ENCODE results near the gene MANBA.

DNA sequence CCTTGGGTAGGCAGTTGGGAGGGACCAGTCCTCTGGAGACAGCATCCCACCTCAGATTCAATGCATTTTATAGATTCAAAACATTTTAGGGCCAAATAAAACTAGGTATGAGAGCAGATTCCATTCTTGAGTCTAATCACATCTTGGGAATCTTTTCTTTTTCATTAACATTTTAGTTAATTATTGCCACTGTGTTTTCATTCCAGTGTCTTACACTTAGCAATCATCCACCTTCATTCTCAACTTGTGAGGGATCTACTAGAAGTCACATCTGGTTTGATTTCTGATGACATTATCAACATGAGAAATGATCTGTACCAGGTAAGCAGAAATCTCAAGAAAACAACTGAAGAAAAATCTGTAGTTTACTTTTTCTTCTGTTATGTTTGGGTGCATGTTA is 160.1 kb downstream of the MANBA start:
- TF ChIP-seq MAFK (IDR thresholded peaks at IDR 0.05; ENCODE audit: low read depth, low read length) (no peak), POLR2A (IDR thresholded peaks at IDR 0.05; ENCODE audit: low read depth, low read length) (no peak), CHD1 (IDR thresholded peaks at IDR 0.05; ENCODE audit: low read depth, low read length) (no peak), CEBPB (IDR thresholded peaks at IDR 0.05; ENCODE audit: low read depth, low read length) (no peak)
- TF ChIP-seq, protein P1, sequence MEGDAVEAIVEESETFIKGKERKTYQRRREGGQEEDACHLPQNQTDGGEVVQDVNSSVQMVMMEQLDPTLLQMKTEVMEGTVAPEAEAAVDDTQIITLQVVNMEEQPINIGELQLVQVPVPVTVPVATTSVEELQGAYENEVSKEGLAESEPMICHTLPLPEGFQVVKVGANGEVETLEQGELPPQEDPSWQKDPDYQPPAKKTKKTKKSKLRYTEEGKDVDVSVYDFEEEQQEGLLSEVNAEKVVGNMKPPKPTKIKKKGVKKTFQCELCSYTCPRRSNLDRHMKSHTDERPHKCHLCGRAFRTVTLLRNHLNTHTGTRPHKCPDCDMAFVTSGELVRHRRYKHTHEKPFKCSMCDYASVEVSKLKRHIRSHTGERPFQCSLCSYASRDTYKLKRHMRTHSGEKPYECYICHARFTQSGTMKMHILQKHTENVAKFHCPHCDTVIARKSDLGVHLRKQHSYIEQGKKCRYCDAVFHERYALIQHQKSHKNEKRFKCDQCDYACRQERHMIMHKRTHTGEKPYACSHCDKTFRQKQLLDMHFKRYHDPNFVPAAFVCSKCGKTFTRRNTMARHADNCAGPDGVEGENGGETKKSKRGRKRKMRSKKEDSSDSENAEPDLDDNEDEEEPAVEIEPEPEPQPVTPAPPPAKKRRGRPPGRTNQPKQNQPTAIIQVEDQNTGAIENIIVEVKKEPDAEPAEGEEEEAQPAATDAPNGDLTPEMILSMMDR (conservative IDR thresholded peaks at IDR 0.05; ENCODE audit: low read depth, low read length), result no peak
- TF ChIP-seq, protein P2, sequence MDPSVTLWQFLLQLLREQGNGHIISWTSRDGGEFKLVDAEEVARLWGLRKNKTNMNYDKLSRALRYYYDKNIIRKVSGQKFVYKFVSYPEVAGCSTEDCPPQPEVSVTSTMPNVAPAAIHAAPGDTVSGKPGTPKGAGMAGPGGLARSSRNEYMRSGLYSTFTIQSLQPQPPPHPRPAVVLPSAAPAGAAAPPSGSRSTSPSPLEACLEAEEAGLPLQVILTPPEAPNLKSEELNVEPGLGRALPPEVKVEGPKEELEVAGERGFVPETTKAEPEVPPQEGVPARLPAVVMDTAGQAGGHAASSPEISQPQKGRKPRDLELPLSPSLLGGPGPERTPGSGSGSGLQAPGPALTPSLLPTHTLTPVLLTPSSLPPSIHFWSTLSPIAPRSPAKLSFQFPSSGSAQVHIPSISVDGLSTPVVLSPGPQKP (IDR thresholded peaks at IDR 0.05; ENCODE audit: borderline replicate concordance, low read depth, low read length), result no peak
